ENCODE results near the gene DSCAM. TPM values are rescaled to one million over a fixed set of nuclear protein-coding genes. Genes with fewer than 3 reads are reported as not detected.

Gene DSCAM
- total RNA-seq, 2 experiments from 2014 or later = not detected

GRCh38 chr21:39976800-39977199, 870.2 kb downstream of the DSCAM start:
- Mint-ChIP-seq H3K4me1 (ENCODE audit: low read depth) (no peaks in the 10 kb centered on the region), H3K9me3 (no peaks in the 10 kb centered on the region), H3K27me3 (no peaks in the 10 kb centered on the region), H3K36me3 (ENCODE audit: low read depth) (no peaks in the 10 kb centered on the region), H3K4me3 (no peak overlapping the region), H3K27ac (no peak overlapping the region)
- POLR2A ChIA-PET = no interaction called here
- TF ChIP-seq CTCF (IDR thresholded peaks at IDR 0.05) = no peak
- ATAC-seq (no peak), DNase-seq (no peak)
- CTCF ChIA-PET = no interaction called here
- intact Hi-C loops (cut with micrococcal nuclease) = no loop called here

GRCh38 chr21:39972976-39973770, 873.8 kb downstream of the DSCAM start:
- H3K4me1 Mint-ChIP-seq (ENCODE audit: low read depth) = no peaks in the 10 kb centered on the region
- no peak for TF ChIP-seq CTCF (IDR thresholded peaks at IDR 0.05)
- DNase-seq (no peak), ATAC-seq (no peak)
- no peak overlapping the region for H3K27ac Mint-ChIP-seq
- H3K9me3 Mint-ChIP-seq = no peaks in the 10 kb centered on the region
- H3K27me3 Mint-ChIP-seq = no peaks in the 10 kb centered on the region
- POLR2A ChIA-PET = no interaction called here
- H3K36me3 Mint-ChIP-seq (ENCODE audit: low read depth) = no peaks in the 10 kb centered on the region
- H3K4me3 Mint-ChIP-seq = no peak overlapping the region
- intact Hi-C loops (cut with micrococcal nuclease) = no loop called here
- CTCF ChIA-PET = no interaction called here

- intact Hi-C loops (cut with micrococcal nuclease) = no loop called here
- ATAC-seq (no peak), DNase-seq (no peak)
- no peaks in the 10 kb centered on the region for H3K36me3 Mint-ChIP-seq (ENCODE audit: low read depth)
- ChIA-PET CTCF (no interaction called here), POLR2A (no interaction called here)
- H3K27me3 Mint-ChIP-seq = no peaks in the 10 kb centered on the region
- TF ChIP-seq CTCF (IDR thresholded peaks at IDR 0.05) = no peak
- no peaks in the 10 kb centered on the region for H3K4me1 Mint-ChIP-seq (ENCODE audit: low read depth)
- no peak overlapping the region for H3K27ac Mint-ChIP-seq
- H3K9me3 Mint-ChIP-seq = peaks cover 3% of the 10 kb centered on the region
- no peak overlapping the region for H3K4me3 Mint-ChIP-seq
These were observed 874.5 kb downstream of the DSCAM start for GRCh38 chr21:39972471-39972870.

GRCh38 chr21:39971956-39972355, 875.0 kb downstream of the DSCAM start:
- no peak overlapping the region for H3K27ac Mint-ChIP-seq
- ATAC-seq (no peak), DNase-seq (no peak)
- no peak for TF ChIP-seq CTCF (IDR thresholded peaks at IDR 0.05)
- intact Hi-C loops (cut with micrococcal nuclease) = no loop called here
- no peaks in the 10 kb centered on the region for H3K27me3 Mint-ChIP-seq
- H3K4me3 Mint-ChIP-seq = no peak overlapping the region
- POLR2A ChIA-PET = no interaction called here
- no peaks in the 10 kb centered on the region for H3K36me3 Mint-ChIP-seq (ENCODE audit: low read depth)
- H3K9me3 Mint-ChIP-seq = peaks cover 3% of the 10 kb centered on the region
- no peaks in the 10 kb centered on the region for H3K4me1 Mint-ChIP-seq (ENCODE audit: low read depth)
- CTCF ChIA-PET = no interaction called here

GRCh38 chr21:39969691-39970364, 877.1 kb downstream of the DSCAM start:
- ChIA-PET POLR2A (no interaction called here), CTCF (no interaction called here)
- intact Hi-C loops (cut with micrococcal nuclease) = no loop called here
- Mint-ChIP-seq H3K4me1 (ENCODE audit: low read depth) (no peaks in the 10 kb centered on the region), H3K9me3 (peaks cover 6% of the 10 kb centered on the region), H3K27me3 (no peaks in the 10 kb centered on the region), H3K4me3 (no peak overlapping the region), H3K27ac (no peak overlapping the region), H3K36me3 (ENCODE audit: low read depth) (peaks cover 2% of the 10 kb centered on the region)
- TF ChIP-seq CTCF (IDR thresholded peaks at IDR 0.05) = no peak
- no peak for ATAC-seq
- DNase-seq = no peak

All from activated CD8-positive, alpha-beta T cell treated with anti-CD3 and anti-CD28 coated beads for 36 hours (primary cell).